Kidney (tissue), 14 donors: Measurements from ENCODE around the gene DCAF16. TPM values are rescaled to one million over a fixed set of nuclear protein-coding genes. Genes with fewer than 3 reads are reported as not detected.

Experiments
- DNase-seq, 5 donors: peaks; one replicate each; pipeline ENCODE4 v3.0.0-alpha.2; 2013 to 2020
- FAIRE-seq: peaks from 2 replicates; lab custom pipeline; 2012; peaks lifted over from hg19 to GRCh38; lab: Jason Lieb, UNC
- H3K27ac ChIP-seq, 2 donors: one replicate each; pipeline ENCODE4 v1.7.0; 2013; ENCODE audit warnings: low read depth in 2 of 2, low read length in 2 of 2, inconsistent platforms in 1 of 2
- H3K27me3 ChIP-seq: one replicate; pipeline ENCODE4 v1.7.1; 2013; ENCODE audit warnings: low read length, inconsistent platforms; ENCODE audit not compliant: control insufficient read depth, insufficient read depth
- H3K36me3 ChIP-seq, 3 donors: one replicate each; pipeline versions ENCODE4 v1.7.0 to v1.7.1; 2013; ENCODE audit warnings: low read length in 3 of 3, control low read depth in 1 of 3, inconsistent platforms in 1 of 3; ENCODE audit not compliant: insufficient read depth in 3 of 3, control insufficient read depth in 2 of 3
- H3K4me1 ChIP-seq, 3 donors: one replicate each; pipeline versions ENCODE4 v1.7.0 to v1.7.1; 2013; ENCODE audit warnings: low read length in 3 of 3, inconsistent platforms in 1 of 3, low read depth in 1 of 3; ENCODE audit not compliant: control insufficient read depth in 2 of 3, insufficient read depth in 2 of 3
- H3K4me3 ChIP-seq, 3 donors: one replicate each; pipeline versions ENCODE4 v1.7.0 to v1.8.1; 2013; ENCODE audit warnings: low read length in 3 of 3, control low read depth in 1 of 3, inconsistent platforms in 1 of 3
- H3K9ac ChIP-seq, 3 donors: one replicate each; pipeline versions ENCODE4 v1.7.0 to v1.7.1; 2013; ENCODE audit warnings: low read length in 3 of 3, control low read depth in 1 of 3, inconsistent platforms in 1 of 3
- H3K9me3 ChIP-seq, 3 donors: one replicate each; pipeline versions ENCODE4 v1.7.0 to v1.7.1; 2013; ENCODE audit warnings: low read length in 3 of 3, control low read depth in 1 of 3, inconsistent platforms in 1 of 3; ENCODE audit not compliant: control insufficient read depth in 2 of 3, insufficient read depth in 1 of 3
- intact Hi-C: fragments of 100-400 bp; cut with DNase I; formaldehyde crosslinking; loops from one replicate; pipeline ENCODE4 v1.11.1; 2022
- polyA plus RNA-seq: library from polyadenylated mRNA; stranded (reverse); fragments of 350-450 nt; fragmentation: Illumina TruSeq; extraction: RNeasy Lipid Tissue Mini Kit (QIAGEN cat#74804); gene quantifications from one replicate; pipeline ENCODE4 v1.2.3, GENCODE V29; 2014; ENCODE audit warnings: low read depth, low replicate concordance; ENCODE audit not compliant: insufficient read depth
- total RNA-seq: library from RNA; stranded (reverse); fragmentation: NEBNext Ultra II Directional; extraction: Animal tissue kit (Norgen Biotek cat#: 25700); gene quantifications from one replicate; pipeline ENCODE4 v1.2.1, GENCODE V29; 2021
- TF ChIP-seq, protein P1 (sequence below): IDR thresholded peaks from 3 replicates; pipeline ENCODE4 v1.5.1; 2012; ENCODE audit warnings: mild to moderate bottlenecking, moderate library complexity, borderline replicate concordance; ENCODE audit not compliant: insufficient read depth; ENCODE audit errors: extremely low read depth
- donor health status: control.
- donor health status: control.
- donor health status: control.
- donor health status: control.
- donor health status: control.
- donor health status: DM: yes; HTN: yes; CAD: no.
- donor health status: Normal renal cell carcinoma (clear cell type).

The DCAF16 gene
- total and polyA plus RNA-seq, 2 donors from 2014 or later = 7.4 to 40.7 TPM

GRCh38 chr4:17807446-17807845 lies 3.1 kb downstream of the DCAF16 start:
- TF ChIP-seq, protein P1, sequence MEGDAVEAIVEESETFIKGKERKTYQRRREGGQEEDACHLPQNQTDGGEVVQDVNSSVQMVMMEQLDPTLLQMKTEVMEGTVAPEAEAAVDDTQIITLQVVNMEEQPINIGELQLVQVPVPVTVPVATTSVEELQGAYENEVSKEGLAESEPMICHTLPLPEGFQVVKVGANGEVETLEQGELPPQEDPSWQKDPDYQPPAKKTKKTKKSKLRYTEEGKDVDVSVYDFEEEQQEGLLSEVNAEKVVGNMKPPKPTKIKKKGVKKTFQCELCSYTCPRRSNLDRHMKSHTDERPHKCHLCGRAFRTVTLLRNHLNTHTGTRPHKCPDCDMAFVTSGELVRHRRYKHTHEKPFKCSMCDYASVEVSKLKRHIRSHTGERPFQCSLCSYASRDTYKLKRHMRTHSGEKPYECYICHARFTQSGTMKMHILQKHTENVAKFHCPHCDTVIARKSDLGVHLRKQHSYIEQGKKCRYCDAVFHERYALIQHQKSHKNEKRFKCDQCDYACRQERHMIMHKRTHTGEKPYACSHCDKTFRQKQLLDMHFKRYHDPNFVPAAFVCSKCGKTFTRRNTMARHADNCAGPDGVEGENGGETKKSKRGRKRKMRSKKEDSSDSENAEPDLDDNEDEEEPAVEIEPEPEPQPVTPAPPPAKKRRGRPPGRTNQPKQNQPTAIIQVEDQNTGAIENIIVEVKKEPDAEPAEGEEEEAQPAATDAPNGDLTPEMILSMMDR = no peak

DNA sequence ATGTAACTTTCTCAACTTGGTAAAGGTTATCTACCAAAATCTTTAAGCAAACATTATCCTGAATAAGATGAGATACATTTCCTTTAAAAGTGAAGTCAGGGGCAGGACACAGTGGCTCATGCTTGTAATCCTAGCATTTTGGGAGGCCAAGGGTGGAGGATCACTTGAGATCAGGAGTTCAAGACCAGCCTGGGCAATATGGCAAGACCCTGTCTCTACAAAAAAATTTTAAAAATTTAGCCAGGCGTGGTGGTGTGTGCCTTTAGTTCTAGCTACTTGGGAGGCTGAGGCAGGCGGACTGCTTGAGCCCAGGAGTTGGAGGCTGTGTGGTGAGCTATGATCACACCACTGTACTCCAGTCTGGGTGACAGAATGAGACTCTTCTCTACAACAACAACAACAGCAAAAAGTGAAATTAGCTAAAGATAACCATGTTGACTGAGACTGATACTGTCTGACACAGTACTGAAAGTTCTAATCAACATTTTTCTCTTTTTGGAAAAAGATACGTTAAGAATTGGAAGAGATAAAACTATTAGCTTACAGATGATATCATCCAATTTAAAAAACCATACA lies 4.9 kb downstream of the DCAF16 start:
- TF ChIP-seq, protein P1 = no peak
- intact Hi-C loops = no loop called here
- Histone ChIP-seq H3K4me1 (peaks cover 3 to 16% (median 14%) of the 10 kb centered on the region in 3 donors), H3K9me3 (no peaks in the 10 kb centered on the region), H3K27ac (no peak overlapping the region), H3K36me3 (peaks cover 10 to 17% (median 15%) of the 10 kb centered on the region in 3 donors), H3K9ac (no peak overlapping the region), H3K4me3 (no peak overlapping the region), H3K27me3 (no peaks in the 10 kb centered on the region)
- FAIRE-seq (peak; percentile 15), DNase-seq (no peak)

More at GRCh38 chr4:17807446-17807845, 3.1 kb downstream of the DCAF16 start:
- Histone ChIP-seq H3K4me3 (peak overlapping the region; percentile 30 to 49 (median 33)), H3K36me3 (peaks cover 10 to 17% (median 15%) of the 10 kb centered on the region in 3 donors), H3K27ac (no peak overlapping the region), H3K4me1 (peaks cover 3 to 16% (median 14%) of the 10 kb centered on the region in 3 donors), H3K9ac (peak overlapping the region in 1 of 3 donors; percentile 0), H3K27me3 (no peaks in the 10 kb centered on the region), H3K9me3 (no peaks in the 10 kb centered on the region)
- intact Hi-C loops = no loop called here
- FAIRE-seq (no peak), DNase-seq (no peak)

DNA sequence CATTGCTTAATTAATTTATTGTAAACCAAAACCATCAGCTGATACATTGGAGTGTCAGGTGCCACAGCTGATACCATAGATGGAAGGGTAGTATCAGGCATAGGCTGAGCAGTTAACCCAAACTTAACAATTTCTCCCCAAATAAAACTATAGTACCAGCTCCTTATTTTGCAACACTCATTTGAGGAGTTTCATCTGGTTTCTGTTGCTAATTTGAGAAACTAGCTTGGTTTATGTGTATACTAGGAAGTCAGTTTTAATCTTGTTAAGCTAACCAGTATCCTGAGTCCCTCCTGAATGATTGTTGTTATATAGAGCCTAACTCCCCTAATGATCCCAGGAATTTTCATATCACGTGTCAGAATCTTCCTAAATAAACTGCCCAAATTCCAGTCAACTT lies 12.7 kb downstream of the DCAF16 start:
- intact Hi-C loops = no loop called here
- Histone ChIP-seq H3K27ac (no peak overlapping the region), H3K9me3 (no peaks in the 10 kb centered on the region), H3K27me3 (no peaks in the 10 kb centered on the region), H3K36me3 (peaks cover 0 to 5% (median 2%) of the 10 kb centered on the region in 3 donors), H3K9ac (no peak overlapping the region), H3K4me1 (no peaks in the 10 kb centered on the region), H3K4me3 (no peak overlapping the region)
- DNase-seq = no peak
- FAIRE-seq = no peak
- TF ChIP-seq, protein P1 = no peak
